GM13976 (cell line): ENCODE data around the gene ZBTB7B.

ENCODE experiments used
- DNase-seq: peaks from one replicate; pipeline ENCODE4 v3.0.0; 2012; ENCODE audit warnings: low spot score
- in situ Hi-C: fragments of 300-500 bp; cut with MboI; formaldehyde crosslinking; loops from one replicate; pipeline ENCODE4 v1.12.0; 2022; ENCODE audit warnings: low sequenced_read_pairs, mixed read lengths, inconsistent platforms; ENCODE audit not compliant: unreplicated experiment
- TF ChIP-seq, protein P1 (sequence below): IDR thresholded peaks from 2 replicates; pipeline ENCODE4 v1.5.1; 2012; ENCODE audit warnings: borderline replicate concordance, mild to moderate bottlenecking; ENCODE audit not compliant: insufficient read depth; ENCODE audit errors: extremely low read depth, missing control alignments, control extremely low read depth

The ZBTB7B gene

DNA sequence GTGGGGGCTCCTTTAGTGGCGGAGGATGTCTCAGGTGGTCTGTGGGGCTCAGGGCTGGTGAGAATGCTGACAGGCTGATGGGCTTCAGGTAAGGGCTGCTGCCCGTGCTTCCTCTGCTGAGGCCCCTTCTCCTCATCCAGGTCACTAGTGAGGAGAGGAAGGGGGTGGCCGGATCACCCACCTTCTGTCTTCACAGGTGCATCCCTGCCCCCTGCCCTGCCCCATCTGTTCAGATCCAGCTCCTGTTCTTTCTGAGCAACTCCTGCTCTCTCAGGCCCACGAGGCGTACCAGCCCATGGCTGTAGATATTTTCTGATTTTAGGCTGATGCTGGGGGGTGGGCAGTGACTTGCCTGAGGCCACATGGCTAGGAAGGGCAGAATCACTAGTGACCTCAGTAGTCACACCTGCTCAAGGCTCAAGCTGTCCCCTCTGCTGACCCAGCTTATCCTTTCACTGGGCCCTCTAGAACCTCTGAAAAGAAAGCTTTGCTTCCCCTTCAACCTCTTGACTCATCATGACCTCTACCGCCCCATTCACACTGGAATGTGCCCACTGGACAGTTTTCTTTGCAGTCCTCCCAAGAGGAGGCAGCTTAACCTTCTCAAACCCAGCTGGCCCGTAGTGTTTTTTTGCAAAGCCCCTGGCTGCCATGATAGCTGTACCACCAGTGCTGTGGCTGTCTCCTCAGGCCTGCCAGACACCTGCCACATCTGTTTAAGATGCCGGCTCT lies 16.2 kb downstream of the ZBTB7B start:
- TF ChIP-seq, protein P1, sequence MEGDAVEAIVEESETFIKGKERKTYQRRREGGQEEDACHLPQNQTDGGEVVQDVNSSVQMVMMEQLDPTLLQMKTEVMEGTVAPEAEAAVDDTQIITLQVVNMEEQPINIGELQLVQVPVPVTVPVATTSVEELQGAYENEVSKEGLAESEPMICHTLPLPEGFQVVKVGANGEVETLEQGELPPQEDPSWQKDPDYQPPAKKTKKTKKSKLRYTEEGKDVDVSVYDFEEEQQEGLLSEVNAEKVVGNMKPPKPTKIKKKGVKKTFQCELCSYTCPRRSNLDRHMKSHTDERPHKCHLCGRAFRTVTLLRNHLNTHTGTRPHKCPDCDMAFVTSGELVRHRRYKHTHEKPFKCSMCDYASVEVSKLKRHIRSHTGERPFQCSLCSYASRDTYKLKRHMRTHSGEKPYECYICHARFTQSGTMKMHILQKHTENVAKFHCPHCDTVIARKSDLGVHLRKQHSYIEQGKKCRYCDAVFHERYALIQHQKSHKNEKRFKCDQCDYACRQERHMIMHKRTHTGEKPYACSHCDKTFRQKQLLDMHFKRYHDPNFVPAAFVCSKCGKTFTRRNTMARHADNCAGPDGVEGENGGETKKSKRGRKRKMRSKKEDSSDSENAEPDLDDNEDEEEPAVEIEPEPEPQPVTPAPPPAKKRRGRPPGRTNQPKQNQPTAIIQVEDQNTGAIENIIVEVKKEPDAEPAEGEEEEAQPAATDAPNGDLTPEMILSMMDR: no peak
- DNase-seq: no peak
- in situ Hi-C loops: no loop called here

DNA sequence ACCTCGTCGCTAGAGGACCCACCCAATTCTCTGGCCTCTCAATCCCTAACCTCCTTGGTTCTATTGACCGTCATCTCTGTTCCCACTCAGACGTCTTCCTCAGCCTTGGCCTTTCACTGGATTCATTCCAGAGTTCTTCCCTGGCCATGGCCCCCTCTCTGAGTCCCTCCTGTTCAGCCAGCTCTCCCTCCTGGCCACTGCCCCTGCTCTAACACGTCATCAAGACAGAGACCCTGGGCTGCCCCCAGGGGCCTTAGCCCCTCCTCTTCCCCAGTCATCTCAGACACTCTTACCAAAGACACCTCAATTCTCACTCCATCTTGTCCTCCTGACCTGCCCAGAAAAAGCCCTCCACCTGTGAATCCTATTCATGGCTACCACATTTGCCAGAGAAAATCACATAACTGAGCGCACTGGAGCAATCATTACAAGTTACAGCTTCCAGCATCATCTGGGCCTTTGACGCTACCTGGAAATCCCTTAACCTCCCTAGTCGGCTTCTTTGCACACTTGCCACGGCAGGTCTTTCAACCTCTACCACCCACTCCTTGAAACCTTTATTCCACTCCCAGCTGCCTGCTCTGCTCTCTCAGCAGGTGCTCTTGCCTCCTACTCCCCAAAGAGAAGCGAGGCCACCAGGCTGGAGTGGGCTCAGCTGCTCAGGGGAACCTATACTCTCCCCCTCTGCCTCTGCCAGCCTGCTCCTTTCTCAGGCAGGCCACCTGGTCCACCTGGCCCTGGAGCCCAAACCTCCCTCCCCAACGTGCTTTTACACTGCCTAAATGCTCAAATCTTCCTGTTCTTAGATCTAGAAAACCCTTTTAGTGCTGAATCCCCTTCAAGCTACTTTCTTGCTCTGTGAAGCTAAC lies 17.0 kb downstream of the ZBTB7B start:
- in situ Hi-C loops: no loop called here
- TF ChIP-seq, protein P1: no peak
- no peak for DNase-seq

DNA sequence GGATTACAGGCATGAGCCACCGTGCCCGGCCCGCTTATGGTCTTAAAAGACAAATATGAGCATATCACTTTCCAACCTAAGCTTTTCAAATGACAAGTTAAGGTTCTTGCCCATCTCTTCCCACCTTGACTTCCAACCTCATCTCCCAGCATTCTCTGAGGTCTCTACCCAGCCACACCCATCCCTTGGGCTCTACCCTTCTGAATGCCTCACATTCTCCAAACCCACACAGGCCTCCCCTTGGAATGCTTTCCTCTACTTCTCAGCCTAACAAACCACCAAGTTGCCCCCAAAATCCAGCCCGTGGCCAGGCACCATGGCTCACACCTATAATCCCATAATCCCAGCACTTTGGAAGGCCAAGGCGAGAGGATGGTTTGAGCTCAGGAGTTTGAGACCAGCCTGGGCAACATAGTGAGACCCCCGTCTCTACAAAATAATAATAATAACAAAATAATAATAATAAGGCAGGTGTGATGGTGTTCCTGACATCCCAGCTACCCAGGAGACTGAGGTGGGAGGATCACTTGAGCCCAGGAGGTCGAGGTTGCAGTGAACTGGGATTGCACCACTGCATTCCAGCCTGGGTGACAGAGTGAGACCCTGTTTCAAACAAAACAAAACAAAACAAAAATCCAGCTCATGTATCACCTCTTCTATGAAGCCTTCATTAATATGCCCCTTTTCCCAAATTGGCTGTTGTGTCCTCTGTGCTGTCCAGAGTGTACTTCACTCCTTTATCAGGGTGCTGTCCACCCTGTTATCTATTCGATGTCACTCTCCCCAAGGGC lies 19.7 kb downstream of the ZBTB7B start:
- in situ Hi-C loops: no loop called here
- TF ChIP-seq, protein P1: no peak
- no peak for DNase-seq

DNA sequence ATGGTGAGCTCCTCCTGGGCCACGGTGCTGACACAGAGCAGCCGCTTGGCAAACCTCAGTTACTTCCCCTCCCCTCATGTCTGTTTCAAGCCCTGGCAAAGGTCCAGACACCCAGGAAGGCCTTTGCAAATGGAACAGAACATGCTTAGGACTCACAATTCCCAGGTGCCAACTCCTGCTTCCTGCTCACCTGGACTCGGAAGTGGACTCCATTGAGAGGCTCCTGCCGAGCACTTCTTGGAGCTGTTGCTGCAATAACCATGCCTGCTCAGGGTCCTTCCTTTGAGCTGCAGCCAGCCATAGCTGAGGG lies 20.3 kb downstream of the ZBTB7B start:
- in situ Hi-C loops: no loop called here
- TF ChIP-seq, protein P1: no peak
- DNase-seq: no peak

DNA sequence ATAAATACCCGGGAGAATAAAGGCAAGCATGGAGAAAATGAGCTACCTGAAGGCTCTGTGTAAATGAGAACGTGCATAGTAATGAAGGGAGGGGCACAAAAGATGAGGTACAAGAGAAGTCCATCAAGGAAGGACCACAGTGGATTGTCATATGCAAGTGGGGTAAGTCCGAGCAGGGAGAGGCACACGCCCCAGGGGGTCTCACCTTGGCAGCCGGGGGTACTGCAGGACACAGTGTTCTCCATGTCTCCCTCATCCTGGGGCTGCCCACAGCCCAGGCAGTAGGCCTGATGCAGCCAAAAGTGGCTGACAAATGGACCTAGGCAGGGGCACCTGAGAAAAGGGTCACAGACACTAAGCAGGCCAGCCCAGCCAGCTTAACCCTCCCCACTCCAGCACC lies 21.0 kb downstream of the ZBTB7B start:
- TF ChIP-seq, protein P1: no peak
- in situ Hi-C loops: no loop called here
- no peak for DNase-seq

DNA sequence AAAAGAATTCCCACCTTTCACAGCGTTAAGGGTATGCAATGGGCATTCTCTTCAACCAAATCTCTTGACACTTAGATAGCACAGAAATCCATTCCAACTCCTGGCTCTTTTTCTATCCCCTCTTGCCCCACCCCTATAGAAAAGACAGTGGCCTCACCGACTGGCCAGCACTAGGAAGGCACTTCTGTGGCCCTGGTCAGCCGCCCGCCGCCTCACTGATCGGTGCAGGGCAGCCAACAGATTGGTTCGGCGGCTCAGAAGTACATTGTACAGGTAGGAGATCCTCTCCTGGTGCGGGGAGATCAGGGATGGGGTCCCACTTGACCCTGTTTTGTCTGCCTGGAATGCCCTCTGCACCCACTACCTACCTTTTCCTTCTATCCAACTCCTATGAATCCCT lies 21.7 kb downstream of the ZBTB7B start:
- TF ChIP-seq, protein P1: no peak
- DNase-seq: no peak
- in situ Hi-C loops: no loop called here
